GM12878 (cell line): Measurements from ENCODE around the gene SLC2A4. TPM values are rescaled to one million over a fixed set of nuclear protein-coding genes. Genes with fewer than 3 reads are reported as not detected.

ENCODE experiments used
- ATAC-seq: fragments of 200-7000 bp; cut with Tn5 transposase; 3 replicates; pipeline ENCODE4 v1.9.1; 2020; ENCODE audit warnings: mild to moderate bottlenecking, moderate library complexity
- BruUV-seq: library from RNA; stranded (reverse); fragments of 400-500 nt; replicated peaks from 2 replicates; lab custom pipeline; 2021; lab: Mats Ljungman, UMichigan
- CTCF ChIA-PET: fragments of 300-600 bp; sonication (Branson Sonifier 250); formaldehyde crosslinking; extraction: SDS; loops from one replicate; lab custom pipeline; 2021; ENCODE audit warnings: inconsistent platforms; lab: Yijun Ruan, JAX
- POLR2A ChIA-PET: fragments of 350-600 bp; formaldehyde crosslinking; extraction: SDS; loops from one replicate; lab custom pipeline; 2021; ENCODE audit warnings: inconsistent platforms; lab: Charles Lee
- RAD21 ChIA-PET: fragments of 300-600 bp; sonication (Branson Sonifier 250); formaldehyde crosslinking; loops from one replicate; lab custom pipeline; 2023; ENCODE audit warnings: antibody characterized with exemption; ENCODE audit not compliant: unreplicated experiment; lab: Charles Lee
- SMC1A ChIA-PET: fragments of 300-600 bp; sonication (Branson Sonifier 250); formaldehyde crosslinking; loops from one replicate; lab custom pipeline; 2023; ENCODE audit not compliant: unreplicated experiment, uncharacterized antibody; lab: Charles Lee
- DNase-seq: peaks from one replicate; pipeline ENCODE4 v3.0.0-alpha.2; 2011; ENCODE audit warnings: low read depth, low spot score
- FAIRE-seq: peaks from 3 replicates; lab custom pipeline; 2011; peaks lifted over from hg19 to GRCh38; lab: Jason Lieb, UNC
- H2AFZ ChIP-seq: 2 replicates; pipeline ENCODE4 v1.6.0; 2011; ENCODE audit warnings: low read depth, low read length, control low read depth; ENCODE audit not compliant: control insufficient read depth
- H3K27ac ChIP-seq: 2 replicates; pipeline ENCODE4 v1.5.1; 2011; ENCODE audit warnings: control low read depth; ENCODE audit not compliant: control insufficient read depth, insufficient read depth
- H3K27me3 ChIP-seq, 2 experiments: replicated peaks in 1 of 2; 2 replicates each; pipeline versions ENCODE4 v1.6.0 to v1.6.1; 2011; ENCODE audit warnings: low read length in 1 of 2; ENCODE audit not compliant: control insufficient read depth in 2 of 2, insufficient read depth in 2 of 2
- H3K36me3 ChIP-seq, 2 experiments: 2 replicates each; pipeline ENCODE4 v1.5.1; 2011; ENCODE audit warnings: low read length in 1 of 2; ENCODE audit not compliant: control insufficient read depth in 2 of 2, insufficient read depth in 2 of 2
- H3K4me1 ChIP-seq: 2 replicates; pipeline ENCODE4 v1.6.1; 2011; ENCODE audit warnings: mild to moderate bottlenecking, low read length, moderate library complexity, mixed read lengths; ENCODE audit not compliant: control insufficient read depth, insufficient read depth
- H3K4me2 ChIP-seq: 2 replicates; pipeline ENCODE4 v1.6.0; 2011; ENCODE audit warnings: control low read depth; ENCODE audit not compliant: control insufficient read depth, insufficient read depth
- H3K4me3 ChIP-seq: fragments of 200-600 bp; sonication (generic); 2 replicates; pipeline ENCODE4 v1.5.1; 2016
- H3K79me2 ChIP-seq: 2 replicates; pipeline ENCODE4 v1.6.0; 2011; ENCODE audit warnings: low read length; ENCODE audit not compliant: control insufficient read depth, insufficient read depth
- H3K9ac ChIP-seq: 2 replicates; pipeline ENCODE4 v1.8.0; 2011; ENCODE audit warnings: low read length, control low read depth, mixed read lengths; ENCODE audit not compliant: control insufficient read depth, insufficient read depth
- H3K9me3 ChIP-seq: replicated peaks from 3 replicates; pipeline ENCODE4 v1.5.1; 2011; ENCODE audit warnings: mild to moderate bottlenecking, low read length; ENCODE audit not compliant: control insufficient read depth, insufficient read depth
- H4K20me1 ChIP-seq: 2 replicates; pipeline ENCODE4 v1.6.0; 2011; ENCODE audit not compliant: control insufficient read depth, insufficient read depth
- CBFB ChIP-seq: IDR thresholded peaks from 2 replicates; pipeline ENCODE4 v1.6.1; 2016; ENCODE audit warnings: antibody characterized with exemption, low read depth
- CREM ChIP-seq: IDR thresholded peaks from 2 replicates; pipeline ENCODE4 v1.6.1; 2014; ENCODE audit warnings: antibody characterized with exemption, low read depth
- ETV6 ChIP-seq, 2 experiments: fragments of 450-650 bp in 1 of 2; IDR thresholded peaks in 1 of 2; conservative IDR thresholded peaks in 1 of 2; 2 replicates each; pipeline ENCODE4 v1.6.1; 2014; ENCODE audit warnings: antibody characterized with exemption in 1 of 2, borderline replicate concordance in 1 of 2, low read depth in 1 of 2, mild to moderate bottlenecking in 1 of 2, moderate library complexity in 1 of 2
- EZH2 ChIP-seq: IDR thresholded peaks from 2 replicates; pipeline ENCODE4 v1.6.1; 2012; ENCODE audit warnings: low read depth, mild to moderate bottlenecking, control low read depth, inconsistent platforms, low read length, borderline replicate concordance; ENCODE audit not compliant: control insufficient read depth
- NFXL1 ChIP-seq: fragments of 450-650 bp; IDR thresholded peaks from 2 replicates; pipeline ENCODE4 v1.6.1; 2017; ENCODE audit warnings: antibody characterized with exemption, mild to moderate bottlenecking, borderline replicate concordance
- NR2F1 ChIP-seq: fragments of 450-650 bp; conservative IDR thresholded peaks from 2 replicates; pipeline ENCODE4 v1.6.1; 2017; ENCODE audit warnings: mild to moderate bottlenecking
- RCOR1 ChIP-seq: conservative IDR thresholded peaks from 2 replicates; pipeline ENCODE4 v1.6.1; 2012; ENCODE audit warnings: low read depth, low read length, improper control_type of control experiment
- RELA ChIP-seq: fragments of 450-650 bp; IDR thresholded peaks from 2 replicates; pipeline ENCODE4 v1.8.0; 2014; ENCODE audit warnings: borderline replicate concordance; ENCODE audit not compliant: partially characterized antibody
- SP1 ChIP-seq: IDR thresholded peaks from one replicate; pipeline ENCODE4 v1.6.1; 2011; ENCODE audit warnings: low read depth, low read length
- WRNIP1 ChIP-seq: IDR thresholded peaks from 2 replicates; pipeline ENCODE4 v1.6.1; 2011; ENCODE audit warnings: low read depth, low read length, improper control_type of control experiment, borderline replicate concordance
- ZBED1 ChIP-seq: IDR thresholded peaks from 2 replicates; pipeline ENCODE4 v1.6.1; 2016; ENCODE audit warnings: borderline replicate concordance
- WGBS: methylation state at CpG from one replicate; pipeline ENCODE4 v1.1.6; 2016; ENCODE audit warnings: low lambda C conversion rate; ENCODE audit not compliant: insufficient replicate concordance, insufficient coverage; ENCODE audit errors: missing lambda C conversion rate; 5-methylcytosine and 5-hydroxymethylcytosine counted together
- in situ Hi-C: fragments of 300-500 bp; cut with MboI; formaldehyde crosslinking; loops from 9 replicates; pipeline ENCODE4 v1.14.3; 2018; ENCODE audit warnings: mixed read lengths
- intact Hi-C: fragments of 100-400 bp; cut with micrococcal nuclease; formaldehyde crosslinking; loops from one replicate; pipeline ENCODE4 v1.14.2; 2022; ENCODE audit not compliant: unreplicated experiment
- polyA plus RNA-seq, 11 experiments: library from polyadenylated mRNA; depleted of rRNA in 4 of 11; unstranded in 6 of 11; stranded (reverse) in 5 of 11; fragments of >200 nt; fragmentation: Nextera tagmentation in 4 of 11; fragmentation: Illumina TruSeq in 1 of 11; extraction: Ambion mirVana in 4 of 11; extraction: Trizol in 1 of 11; gene quantifications; 1 replicate in 1 of 11; 2 replicates in 10 of 11; pipeline versions ENCODE4 v1.2.1 to v1.2.3, GENCODE V29; 2011 to 2016; ENCODE audit warnings: inconsistent platforms in 2 of 11, missing spikeins in 2 of 11, low read depth in 1 of 11
- total RNA-seq, 4 experiments: library from RNA; depleted of rRNA in 3 of 4; stranded (reverse); fragments of >200 nt in 3 of 4; fragmentation: Illumina TruSeq in 1 of 4; extraction: Trizol in 1 of 4; gene quantifications; 2 replicates each; pipeline versions ENCODE4 v1.2.1 to v1.2.3, GENCODE V29; 2013 to 2021

SLC2A4 gene
- total and polyA plus RNA-seq, 10 of the 15 experiments (the other 5 are each of a cell fraction or from before 2014, with no cell fraction given), result 0.03 to 0.23 (median 0.04) TPM; not detected in 4

DNA sequence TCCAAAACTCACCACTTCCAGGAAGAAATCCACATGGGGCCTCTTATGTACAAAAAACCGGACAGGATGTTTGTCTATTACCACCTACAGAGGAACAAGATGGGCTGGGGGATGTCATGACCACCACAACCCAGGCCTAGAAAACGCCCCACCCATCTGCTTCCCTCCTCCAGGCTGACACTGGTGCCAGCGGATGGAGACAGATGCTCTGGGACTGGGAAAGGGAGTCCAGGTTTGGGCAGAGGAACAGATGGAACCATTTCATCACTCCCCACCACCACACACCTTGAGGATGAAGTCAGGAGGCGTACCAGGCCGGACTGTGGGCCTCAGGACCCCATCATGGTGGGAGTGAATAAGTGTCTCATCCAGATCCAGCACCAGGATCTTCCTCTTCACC, 34.7 kb upstream of the SLC2A4 start:
- Histone ChIP-seq H3K27ac (no peak overlapping the region), H3K4me2 (no peak overlapping the region), H3K27me3 (no peaks in the 10 kb centered on the region), H3K4me3 (no peak overlapping the region), H3K9me3 (no peaks in the 10 kb centered on the region), H3K36me3 (peaks cover 10 to 19% of the 10 kb centered on the region in 2 experiments; a peak in 3 of 4 replicates), H4K20me1 (no peaks in the 10 kb centered on the region), H2AFZ (no peak overlapping the region), H3K9ac (no peak overlapping the region), H3K4me1 (peaks cover 14% of the 10 kb centered on the region), H3K79me2 (peaks cover 52% of the 10 kb centered on the region)
- POLR2A ChIA-PET, result no interaction called here
- no peak for TF ChIP-seq NFXL1
- in situ Hi-C loops (no loop called here), intact Hi-C loops (no loop called here)
- whole genome bisulfite sequencing, result 78% methylated on average over 5 of the region's 5 CpGs
- FAIRE-seq (no peak), ATAC-seq (no peak), DNase-seq (no peak)
- SMC1A ChIA-PET, result no interaction called here
- RAD21 ChIA-PET, result no interaction called here
- no TSS peak for BruUV-seq
- CTCF ChIA-PET, result no interaction called here

DNA sequence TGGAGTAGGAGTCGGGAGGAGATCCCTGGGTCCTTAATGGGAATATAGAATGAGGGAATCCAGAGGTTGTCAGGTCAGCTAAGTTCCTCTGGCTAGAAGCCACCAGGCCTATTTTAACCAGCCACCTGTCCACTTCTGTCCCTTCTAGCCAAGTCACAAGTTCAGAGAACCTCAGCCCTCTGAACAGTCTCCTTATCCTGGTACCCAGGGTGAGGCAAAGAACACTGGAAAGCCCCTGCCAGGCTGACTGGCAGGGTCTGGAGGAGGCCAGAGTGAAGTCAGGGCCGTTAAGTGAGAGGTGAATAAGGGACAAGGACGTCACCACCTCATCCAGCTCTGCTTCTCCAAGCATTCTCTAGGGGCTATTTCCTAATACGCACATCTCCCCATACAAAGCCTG, 32.7 kb upstream of the SLC2A4 start:
- Histone ChIP-seq H3K4me1 (peaks cover 10% of the 10 kb centered on the region), H2AFZ (no peak overlapping the region), H3K27ac (peak overlapping the region; percentile 87), H3K36me3 (peaks cover 8 to 19% of the 10 kb centered on the region in 2 experiments; a peak in 3 of 4 replicates), H3K79me2 (peaks cover 60% of the 10 kb centered on the region), H3K9me3 (no peaks in the 10 kb centered on the region), H3K4me2 (peak overlapping the region; percentile 89), H3K27me3 (no peaks in the 10 kb centered on the region), H3K4me3 (peak overlapping the region; percentile 90), H3K9ac (peak overlapping the region; percentile 91), H4K20me1 (no peaks in the 10 kb centered on the region)
- in situ Hi-C loops (no loop called here), intact Hi-C loops (no loop called here)
- ChIA-PET RAD21 (interaction anchor here (1.2 kb wide), 2 partner anchors 8 to 634 kb away, joined by 3 to 9 read pairs; no protein-coding TSS in a partner anchor), SMC1A (interaction anchor here (1.2 to 3.6 kb wide), 3 partner anchors 8 to 28 kb away, joined by 5 to 26 read pairs (median 16); partner anchors contain the start of genes ACADVL, GABARAP and PHF23), POLR2A (interaction anchor here (1.1 to 4.4 kb wide), 5 partner anchors 9 to 81 kb away, joined by 4 to 99 read pairs (median 7); partner anchors contain the start of genes ACADVL, DLG4, DVL2 and GABARAP), CTCF (interaction anchor here (1.0 to 3.2 kb wide), 4 partner anchors 9 to 49 kb away, joined by 3 to 18 read pairs (median 8); partner anchors contain the start of genes ACADVL, DLG4 and PHF23)
- DNase-seq, result no peak
- BruUV-seq, result no TSS peak
- WGBS, result 64% methylated on average over 4 of the region's 4 CpGs
- no peak for ATAC-seq
- no peak for TF ChIP-seq CBFB
- TF ChIP-seq RCOR1, result no peak
- TF ChIP-seq WRNIP1, result no peak
- TF ChIP-seq ZBED1, result no peak
- no peak for TF ChIP-seq CREM
- no peak for TF ChIP-seq NR2F1
- no peak for TF ChIP-seq ETV6 (conservative IDR thresholded peaks at IDR 0.05 in 1 of 2, IDR thresholded peaks at IDR 0.05 in 1 of 2; ENCODE audit: borderline replicate concordance in 1 of 2, low read depth in 1 of 2)
- TF ChIP-seq EZH2, result no peak
- no peak for TF ChIP-seq RELA
- no peak for TF ChIP-seq SP1
- no peak for FAIRE-seq
